Neural cell (in vitro differentiated cells): ENCODE measurements around the gene ADGRF1.

Experiments
- EP300 ChIP-seq: fragments of 450-650 bp; conservative IDR thresholded peaks from 2 replicates; pipeline ENCODE4 v1.6.1; 2014; ENCODE audit warnings: antibody characterized with exemption, mild to moderate bottlenecking, moderate library complexity; ENCODE audit not compliant: poor library complexity, severe bottlenecking
- POLR2AphosphoS5 ChIP-seq: IDR thresholded peaks from 2 replicates; pipeline ENCODE4 v1.6.1; 2012
- TAF1 ChIP-seq: IDR thresholded peaks from 2 replicates; pipeline ENCODE4 v1.6.1; 2012; ENCODE audit warnings: low read depth
- TF ChIP-seq, protein P1 (sequence below): fragments of 450-650 bp; IDR thresholded peaks from 2 replicates; pipeline ENCODE4 v1.5.1; 2014; ENCODE audit warnings: antibody characterized with exemption, mild to moderate bottlenecking, moderate library complexity; ENCODE audit not compliant: poor library complexity, severe bottlenecking

- TF ChIP-seq POLR2AphosphoS5 (no peak), EP300 (no peak), TAF1 (no peak)
- TF ChIP-seq, protein P1, sequence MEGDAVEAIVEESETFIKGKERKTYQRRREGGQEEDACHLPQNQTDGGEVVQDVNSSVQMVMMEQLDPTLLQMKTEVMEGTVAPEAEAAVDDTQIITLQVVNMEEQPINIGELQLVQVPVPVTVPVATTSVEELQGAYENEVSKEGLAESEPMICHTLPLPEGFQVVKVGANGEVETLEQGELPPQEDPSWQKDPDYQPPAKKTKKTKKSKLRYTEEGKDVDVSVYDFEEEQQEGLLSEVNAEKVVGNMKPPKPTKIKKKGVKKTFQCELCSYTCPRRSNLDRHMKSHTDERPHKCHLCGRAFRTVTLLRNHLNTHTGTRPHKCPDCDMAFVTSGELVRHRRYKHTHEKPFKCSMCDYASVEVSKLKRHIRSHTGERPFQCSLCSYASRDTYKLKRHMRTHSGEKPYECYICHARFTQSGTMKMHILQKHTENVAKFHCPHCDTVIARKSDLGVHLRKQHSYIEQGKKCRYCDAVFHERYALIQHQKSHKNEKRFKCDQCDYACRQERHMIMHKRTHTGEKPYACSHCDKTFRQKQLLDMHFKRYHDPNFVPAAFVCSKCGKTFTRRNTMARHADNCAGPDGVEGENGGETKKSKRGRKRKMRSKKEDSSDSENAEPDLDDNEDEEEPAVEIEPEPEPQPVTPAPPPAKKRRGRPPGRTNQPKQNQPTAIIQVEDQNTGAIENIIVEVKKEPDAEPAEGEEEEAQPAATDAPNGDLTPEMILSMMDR, result no peak
Observed at GRCh38 chr6:47028835-47029360, 13.2 kb downstream of the ADGRF1 start.
